Esophagus muscularis mucosa (tissue), 3 donors: ENCODE data around the gene DIP2C.

Experiments
- CTCF ChIP-seq, 3 experiments: fragments of 200-600 bp in 2 of 3; fragments of 450-650 bp in 1 of 3; sonication (generic) in 2 of 3; IDR thresholded peaks; one replicate each; pipeline ENCODE4 v1.5.1; 2017 to 2019; ENCODE audit warnings: antibody characterized with exemption in 3 of 3, mild to moderate bottlenecking in 2 of 3, moderate library complexity in 1 of 3
- POLR2A ChIP-seq: fragments of 450-650 bp; IDR thresholded peaks from one replicate; pipeline ENCODE4 v1.6.1; 2017; ENCODE audit warnings: antibody characterized with exemption, moderate library complexity, mild to moderate bottlenecking, low read depth
- POLR2AphosphoS5 ChIP-seq, 2 donors: sonication (generic); formaldehyde crosslinking; IDR thresholded peaks; one replicate each; pipeline ENCODE4 v1.6.1; 2017; ENCODE audit warnings: antibody characterized with exemption in 2 of 2

- TF ChIP-seq POLR2AphosphoS5 (IDR thresholded peaks at IDR 0.05) (peak; percentile 33 to 52), CTCF (IDR thresholded peaks at IDR 0.05) (no peak), POLR2A (peak; percentile 14)
These were observed at the start of gene DIP2C for GRCh38 chr10:689452-690371.
